Endometrial microvascular endothelial cells (primary cell): ENCODE data around the gene CALR. TPM values are rescaled to one million over a fixed set of nuclear protein-coding genes. Genes with fewer than 3 reads are reported as not detected.
"Not testable (repeated sequence)": the region's sequence is repeated elsewhere in the genome, so short reads cannot be mapped to it uniquely, and the experiment has no call there.

Experiments
- in situ Hi-C: cut with HindIII; loops from 2 replicates; pipeline ENCODE4 v1.10.0; 2017; ENCODE audit warnings: low sequenced_read_pairs, low pct_unique_long_range_greater_than_20kb; ENCODE audit errors: inconsistent ontology term
- total RNA-seq: library from RNA; depleted of rRNA; stranded (reverse); fragments of >200 nt; gene quantifications from one replicate; pipeline ENCODE4 v1.2.3, GENCODE V29; 2015; ENCODE audit errors: inconsistent ontology term

The CALR gene
- 1,581 TPM for total RNA-seq

- in situ Hi-C loops: no loop called here
Measured at GRCh38 chr19:12937927-12938778, at the start of gene CALR. CALR (plus strand) TSS chr19:12938609; CDS start chr19:12938680, 71 bp downstream.

GRCh38 chr19:12890299-12890786, 48.1 kb upstream of the CALR start:
- in situ Hi-C loops: not testable (repeated sequence)

GRCh38 chr19:12890787-12891552, 47.4 kb upstream of the CALR start, which contains the start of gene GCDH:
GCDH (plus strand) TSS chr19:12891160; CDS start chr19:12891305, 145 bp downstream.
- in situ Hi-C loops: no loop called here

GRCh38 chr19:12891553-12892021, 46.8 kb upstream of the CALR start:
- in situ Hi-C loops: no loop called here

- in situ Hi-C loops: no loop called here
Measured at GRCh38 chr19:12893582-12893981, 44.8 kb upstream of the CALR start.

GRCh38 chr19:12896460-12896859, 41.9 kb upstream of the CALR start:
- in situ Hi-C loops: no loop called here

- in situ Hi-C loops: no loop called here
Measured at GRCh38 chr19:12899891-12900518, 38.4 kb upstream of the CALR start.

GRCh38 chr19:12907166-12907565, 31.2 kb upstream of the CALR start:
- in situ Hi-C loops: no loop called here

- in situ Hi-C loops: no loop called here
Measured at GRCh38 chr19:12912571-12912970, 25.8 kb upstream of the CALR start.

- in situ Hi-C loops: no loop called here
Measured at GRCh38 chr19:12913011-12913561, 25.3 kb upstream of the CALR start.

- in situ Hi-C loops: no loop called here
Measured at GRCh38 chr19:12913851-12914690, 24.3 kb upstream of the CALR start.

- in situ Hi-C loops: not testable (repeated sequence)
Measured at GRCh38 chr19:12915860-12916259, 22.5 kb upstream of the CALR start.

- in situ Hi-C loops: no loop called here
Measured at GRCh38 chr19:12918253-12918652, 20.2 kb upstream of the CALR start.

- in situ Hi-C loops: no loop called here
Measured at GRCh38 chr19:12921047-12921446, 17.4 kb upstream of the CALR start.

- in situ Hi-C loops: no loop called here
Measured at GRCh38 chr19:12922959-12923358, 15.4 kb upstream of the CALR start.

- in situ Hi-C loops: no loop called here
Measured at GRCh38 chr19:12924621-12925310, 13.6 kb upstream of the CALR start.

- in situ Hi-C loops: no loop called here
Measured at GRCh38 chr19:12930002-12930645, 8.3 kb upstream of the CALR start.
